ENCODE data around the gene ENAH. TPM values are rescaled to one million over a fixed set of nuclear protein-coding genes. Genes with fewer than 3 reads are reported as not detected.

Gene ENAH
- total RNA-seq, 1 donor = 0.52 TPM

- Histone ChIP-seq H3K27me3 (ENCODE audit: insufficient read depth, low read length) (no peaks in the 10 kb centered on the region), H3K4me1 (ENCODE audit: insufficient read depth, low read length) (peaks cover 79% of the 10 kb centered on the region), H3K9me3 (ENCODE audit: low read depth, low read length) (no peaks in the 10 kb centered on the region), H3K4me3 (ENCODE audit: low read length) (no peak overlapping the region)
Observed at GRCh38 chr1:225445639-225446594, 207.0 kb downstream of the ENAH start.

DNA sequence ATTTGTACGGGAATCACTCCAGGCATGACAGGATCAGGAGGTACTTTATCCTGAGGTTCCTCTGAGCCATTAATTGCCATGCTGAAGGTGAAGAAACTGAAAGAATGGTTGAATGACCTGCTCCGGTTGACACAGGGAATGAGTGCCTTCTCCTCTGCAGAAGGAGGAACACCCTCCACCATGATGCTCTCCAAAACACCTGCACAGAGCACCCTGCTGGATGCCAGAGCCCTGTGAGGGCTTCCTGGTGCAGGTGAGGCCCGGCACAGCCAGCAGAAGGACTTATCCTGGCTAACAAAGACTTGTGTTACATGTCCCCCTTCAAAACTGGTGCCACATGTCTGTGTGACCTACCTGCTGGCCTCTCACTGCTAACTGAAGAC lies 210.8 kb downstream of the ENAH start:
- Histone ChIP-seq H3K4me1 (ENCODE audit: insufficient read depth, low read length) (peaks cover 62% of the 10 kb centered on the region), H3K9me3 (ENCODE audit: low read depth, low read length) (no peaks in the 10 kb centered on the region), H3K27me3 (ENCODE audit: insufficient read depth, low read length) (no peaks in the 10 kb centered on the region), H3K4me3 (ENCODE audit: low read length) (no peak overlapping the region)

DNA sequence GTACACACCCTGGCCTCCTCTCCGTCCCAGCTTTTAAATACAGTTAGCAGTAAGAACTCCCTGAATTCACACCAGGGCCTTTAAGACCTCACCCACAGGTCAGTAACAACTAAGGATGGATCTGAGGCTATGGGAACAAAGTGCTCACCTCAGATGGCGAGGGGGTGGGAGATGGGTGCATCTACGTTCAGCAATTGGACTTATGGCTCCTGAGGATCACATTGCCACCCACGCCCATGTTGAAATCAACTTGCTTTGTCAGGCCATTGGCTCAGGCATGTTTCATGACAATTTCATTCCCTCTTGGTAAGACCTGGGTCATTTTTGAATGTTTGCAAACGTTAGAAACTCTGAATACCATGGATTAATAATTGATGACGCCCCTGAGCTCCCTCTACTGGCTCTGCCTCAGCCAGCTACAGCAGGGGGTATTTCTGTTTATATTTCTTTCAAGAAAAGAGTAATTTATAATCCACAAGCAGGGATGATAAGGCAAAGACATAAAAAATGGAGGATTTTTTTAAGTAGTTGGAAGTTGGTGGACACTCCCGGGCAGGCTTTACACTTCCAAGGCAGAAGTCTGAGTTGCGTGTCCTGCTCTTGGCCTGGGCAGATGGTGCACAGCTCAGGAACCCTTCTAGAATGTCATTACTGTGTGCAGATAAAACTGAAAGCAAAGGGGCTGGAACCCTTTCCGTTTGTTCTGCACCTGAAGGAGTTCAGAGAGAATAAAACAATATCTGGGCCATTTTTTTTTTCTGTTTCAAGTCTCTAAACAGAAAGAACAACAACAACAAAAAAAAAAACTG lies 211.4 kb downstream of the ENAH start:
- H3K4me1 ChIP-seq (ENCODE audit: insufficient read depth, low read length) = peaks cover 56% of the 10 kb centered on the region

DNA sequence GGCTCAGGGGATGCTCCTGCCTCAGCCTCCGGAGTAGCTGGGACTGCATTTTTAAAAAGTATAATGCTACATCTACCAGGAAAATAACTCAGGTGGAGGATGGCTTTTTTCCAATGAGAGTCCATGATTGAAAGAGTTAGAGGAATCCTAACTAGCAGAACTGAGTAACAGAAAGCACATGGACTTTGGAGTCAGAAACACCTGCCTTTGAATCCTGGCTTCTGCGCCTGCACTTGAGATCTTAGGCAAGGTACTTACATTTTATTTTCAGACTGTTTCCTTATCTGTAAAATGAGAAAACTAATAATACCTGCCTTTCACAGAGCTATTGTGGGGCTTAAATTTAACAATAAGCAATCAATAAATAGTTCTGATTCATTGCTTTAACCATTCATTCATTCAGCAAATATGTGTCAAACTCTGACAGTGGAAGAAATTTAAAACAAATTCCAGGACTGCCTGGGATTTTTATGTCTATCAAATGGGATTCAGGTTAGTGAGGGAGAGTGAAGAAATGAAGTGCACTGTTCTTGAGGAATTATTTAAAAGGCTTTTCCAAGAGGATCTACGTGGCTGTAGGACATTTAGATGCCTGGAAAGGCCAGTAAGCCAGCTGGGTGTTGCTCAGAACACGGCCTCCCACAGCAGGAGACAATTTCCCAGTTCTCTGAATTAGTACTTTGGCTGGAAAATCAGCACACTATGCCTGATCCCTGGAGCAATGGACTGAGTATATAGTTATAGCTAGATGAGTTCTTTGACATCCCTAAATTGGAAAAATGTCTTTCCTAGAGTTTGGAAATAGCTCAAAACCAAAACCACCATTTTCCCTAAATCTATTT lies 212.3 kb downstream of the ENAH start:
- H3K4me1 ChIP-seq (ENCODE audit: insufficient read depth, low read length) = peaks cover 47% of the 10 kb centered on the region
- no peaks in the 10 kb centered on the region for H3K9me3 ChIP-seq (ENCODE audit: low read depth, low read length)
- no peak overlapping the region for H3K4me3 ChIP-seq (ENCODE audit: low read length)
- no peaks in the 10 kb centered on the region for H3K27me3 ChIP-seq (ENCODE audit: insufficient read depth, low read length)

More for the DNA sequence above, 211.4 kb downstream of the ENAH start:
- Histone ChIP-seq H3K4me3 (ENCODE audit: low read length) (no peak overlapping the region), H3K9me3 (ENCODE audit: low read depth, low read length) (no peaks in the 10 kb centered on the region), H3K27me3 (ENCODE audit: insufficient read depth, low read length) (no peaks in the 10 kb centered on the region)

DNA sequence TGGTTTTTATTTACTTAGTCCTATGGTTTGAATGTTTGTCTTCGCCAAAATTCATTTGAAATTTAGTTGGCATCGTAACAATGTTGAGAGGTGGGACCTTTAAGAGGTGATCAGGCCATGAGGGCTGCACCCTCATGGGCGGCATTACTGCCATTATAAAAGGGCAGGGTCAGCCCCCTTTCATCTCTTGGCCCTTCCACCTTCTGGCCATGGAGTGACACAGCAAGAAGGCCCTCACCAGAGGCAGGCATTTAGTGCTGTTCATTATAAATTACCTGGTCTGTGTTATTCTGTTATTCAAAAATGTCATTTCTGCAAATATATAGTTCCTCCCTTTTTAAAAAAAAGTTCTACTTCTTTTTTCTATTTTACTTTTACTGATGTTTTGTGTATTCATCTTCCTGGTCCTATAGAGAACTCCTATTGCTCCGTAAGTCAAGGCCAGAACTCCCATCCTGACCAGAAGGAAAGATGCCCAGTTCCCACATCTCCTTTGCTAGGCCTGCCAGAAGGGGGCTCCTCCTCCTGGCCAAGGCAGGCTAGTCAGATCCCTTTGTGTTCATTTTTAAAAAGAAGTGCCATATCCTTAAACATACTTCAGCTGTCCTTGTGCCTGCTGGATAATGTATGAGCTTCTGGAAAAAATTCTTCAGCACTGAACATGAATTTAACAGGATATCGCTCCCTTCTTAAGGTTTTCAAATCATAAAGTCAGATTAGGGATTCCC lies 215.0 kb downstream of the ENAH start:
- no peaks in the 10 kb centered on the region for H3K27me3 ChIP-seq (ENCODE audit: insufficient read depth, low read length)
- no peak overlapping the region for H3K4me3 ChIP-seq (ENCODE audit: low read length)
- peaks cover 20% of the 10 kb centered on the region for H3K4me1 ChIP-seq (ENCODE audit: insufficient read depth, low read length)
- H3K9me3 ChIP-seq (ENCODE audit: low read depth, low read length) = no peaks in the 10 kb centered on the region

Other genes with a start within 250 kb of the ENAH start
- gene LBR, start 225.1 kb downstream of the ENAH start, total RNA-seq = 61.4 TPM
- gene SRP9, start 124.7 kb upstream of the ENAH start, total RNA-seq = 136 TPM
- 3.3 TPM for gene EPHX1, start 157.0 kb upstream of the ENAH start, total RNA-seq
- gene TMEM63A, start 229.3 kb upstream of the ENAH start, total RNA-seq = 56.0 TPM
- gene LEFTY1, start 236.0 kb upstream of the ENAH start, total RNA-seq = 0.84 TPM